BE2C (cell line): Measurements from ENCODE around the gene CLDN4.
"Not testable (repeated sequence)": the region's sequence is repeated elsewhere in the genome, so short reads cannot be mapped to it uniquely, and the experiment has no call there.

ENCODE experiments used
- DNase-seq: peaks from one replicate; pipeline ENCODE4 v3.0.0-alpha.2; 2020
- H3K27me3 ChIP-seq: fragments of 250-450 bp; sonication (Bioruptor Pico); 2 replicates; pipeline ENCODE4 v1.5.1; 2020; ENCODE audit warnings: mild to moderate bottlenecking
- H3K36me3 ChIP-seq: fragments of 250-450 bp; sonication (Bioruptor Pico); 2 replicates; pipeline ENCODE4 v1.5.1; 2020; ENCODE audit warnings: mild to moderate bottlenecking
- H3K4me1 ChIP-seq: fragments of 250-450 bp; sonication (Bioruptor Pico); 2 replicates; pipeline ENCODE4 v1.5.1; 2020
- H3K4me3 ChIP-seq: 2 replicates; pipeline ENCODE4 v1.5.1; 2011; ENCODE audit warnings: low read depth, low read length
- H3K9me3 ChIP-seq: fragments of 250-450 bp; sonication (Bioruptor Pico); 2 replicates; pipeline ENCODE4 v1.5.1; 2020
- TF ChIP-seq, protein P1 (sequence below): IDR thresholded peaks from 2 replicates; pipeline ENCODE4 v1.5.1; 2012; ENCODE audit warnings: mild to moderate bottlenecking, low read depth, low read length

The CLDN4 gene

DNA sequence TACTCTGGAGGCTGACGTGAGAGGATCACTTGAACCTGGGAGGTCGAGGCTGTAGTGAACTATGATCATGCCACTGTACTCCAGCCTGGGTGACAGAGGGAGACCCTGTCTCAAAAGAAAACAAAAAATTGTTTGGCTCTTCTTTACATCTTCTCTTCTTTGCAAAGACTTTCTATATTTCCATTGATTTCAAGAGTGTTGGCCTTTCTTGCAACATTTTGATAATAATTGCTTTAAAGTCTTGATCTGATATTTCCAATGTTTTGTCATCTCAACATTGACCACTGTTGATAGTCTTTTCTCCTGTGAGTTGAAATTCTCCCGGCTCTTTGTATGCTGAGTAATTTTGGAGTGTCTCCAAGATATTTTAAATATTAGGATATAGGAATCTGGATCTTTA is 17.8 kb upstream of the CLDN4 start:
- Histone ChIP-seq H3K4me1 (no peaks in the 10 kb centered on the region), H3K36me3 (no peaks in the 10 kb centered on the region)
- TF ChIP-seq, protein P1, sequence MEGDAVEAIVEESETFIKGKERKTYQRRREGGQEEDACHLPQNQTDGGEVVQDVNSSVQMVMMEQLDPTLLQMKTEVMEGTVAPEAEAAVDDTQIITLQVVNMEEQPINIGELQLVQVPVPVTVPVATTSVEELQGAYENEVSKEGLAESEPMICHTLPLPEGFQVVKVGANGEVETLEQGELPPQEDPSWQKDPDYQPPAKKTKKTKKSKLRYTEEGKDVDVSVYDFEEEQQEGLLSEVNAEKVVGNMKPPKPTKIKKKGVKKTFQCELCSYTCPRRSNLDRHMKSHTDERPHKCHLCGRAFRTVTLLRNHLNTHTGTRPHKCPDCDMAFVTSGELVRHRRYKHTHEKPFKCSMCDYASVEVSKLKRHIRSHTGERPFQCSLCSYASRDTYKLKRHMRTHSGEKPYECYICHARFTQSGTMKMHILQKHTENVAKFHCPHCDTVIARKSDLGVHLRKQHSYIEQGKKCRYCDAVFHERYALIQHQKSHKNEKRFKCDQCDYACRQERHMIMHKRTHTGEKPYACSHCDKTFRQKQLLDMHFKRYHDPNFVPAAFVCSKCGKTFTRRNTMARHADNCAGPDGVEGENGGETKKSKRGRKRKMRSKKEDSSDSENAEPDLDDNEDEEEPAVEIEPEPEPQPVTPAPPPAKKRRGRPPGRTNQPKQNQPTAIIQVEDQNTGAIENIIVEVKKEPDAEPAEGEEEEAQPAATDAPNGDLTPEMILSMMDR = no peak

DNA sequence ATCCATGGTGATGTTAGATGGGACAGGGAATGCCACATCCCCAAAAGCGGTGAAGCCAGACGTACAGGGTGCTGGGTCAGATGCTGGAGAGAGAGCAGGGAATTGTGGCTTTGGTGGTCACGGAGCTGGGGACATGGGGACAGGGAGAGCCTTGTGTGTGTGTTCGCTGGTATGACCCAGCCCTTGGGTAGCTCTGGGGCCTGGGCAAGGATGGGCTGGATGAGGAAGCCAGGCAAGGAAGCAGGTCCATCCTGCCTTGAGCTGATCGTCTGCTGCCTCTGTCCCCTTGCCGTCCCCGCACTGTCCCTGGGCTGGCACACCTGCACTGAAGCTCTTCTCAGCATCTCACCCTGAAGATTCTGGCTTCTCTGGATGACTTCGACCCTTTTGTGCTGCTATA is 15.4 kb upstream of the CLDN4 start:
- Histone ChIP-seq H3K27me3 (no peaks in the 10 kb centered on the region), H3K4me3 (no peak overlapping the region), H3K9me3 (no peaks in the 10 kb centered on the region; the same call in 1 of the 2 replicates), H3K36me3 (no peaks in the 10 kb centered on the region), H3K4me1 (no peaks in the 10 kb centered on the region)
- DNase-seq = no peak
- TF ChIP-seq, protein P1 = no peak

More for the DNA sequence above, 17.8 kb upstream of the CLDN4 start:
- no peaks in the 10 kb centered on the region; the same call in 1 of the 2 replicates for H3K9me3 ChIP-seq
- no peak overlapping the region for H3K4me3 ChIP-seq
- DNase-seq = no peak
- H3K27me3 ChIP-seq = no peaks in the 10 kb centered on the region

DNA sequence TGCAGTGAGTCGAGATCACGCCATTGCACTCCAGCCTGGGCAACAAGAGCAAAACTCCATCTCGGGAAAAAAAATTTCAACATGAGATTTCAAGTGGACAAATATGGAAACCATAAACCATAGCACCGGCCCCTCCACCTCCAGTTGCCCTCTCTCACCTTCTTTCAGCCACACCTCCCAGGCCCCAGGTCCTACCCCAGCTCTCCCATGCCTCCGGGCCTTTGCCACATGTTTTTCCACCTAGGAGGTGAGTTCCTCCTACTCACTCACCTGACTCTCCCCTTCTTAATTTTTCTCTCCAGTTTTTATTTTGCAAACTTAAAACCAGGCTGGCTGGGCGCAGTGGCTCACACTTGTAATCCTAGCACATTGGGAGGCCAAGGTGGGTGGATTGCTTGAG is 13.7 kb upstream of the CLDN4 start:
- H3K36me3 ChIP-seq = no peaks in the 10 kb centered on the region
- no peak overlapping the region for H3K4me3 ChIP-seq
- no peaks in the 10 kb centered on the region; the same call in 1 of the 2 replicates for H3K9me3 ChIP-seq
- no peak for DNase-seq
- H3K27me3 ChIP-seq = no peaks in the 10 kb centered on the region
- H3K4me1 ChIP-seq = no peaks in the 10 kb centered on the region
- TF ChIP-seq, protein P1 = no peak

DNA sequence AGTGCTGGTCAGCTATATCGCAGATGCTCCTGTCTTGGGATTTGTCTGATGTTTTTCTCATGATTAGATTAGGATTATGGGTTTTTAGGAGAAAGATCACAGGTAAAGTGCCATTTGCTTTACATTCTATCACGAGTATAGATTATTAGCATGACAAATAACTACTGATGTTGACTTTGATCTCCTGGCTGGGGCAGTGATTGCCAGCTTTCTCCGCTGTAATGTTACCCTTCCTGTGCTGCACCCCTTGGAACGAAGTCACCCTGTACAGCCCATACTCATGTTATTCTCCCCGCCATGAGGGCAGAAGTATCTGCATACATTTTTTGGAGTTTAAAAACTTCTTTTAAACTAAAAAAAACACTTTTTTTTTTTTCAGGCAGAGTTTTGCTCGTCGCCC is 10.8 kb upstream of the CLDN4 start:
- no peak for DNase-seq
- H3K4me3 ChIP-seq = no peak overlapping the region
- peaks cover 4% of the 10 kb centered on the region for H3K4me1 ChIP-seq
- H3K36me3 ChIP-seq = no peaks in the 10 kb centered on the region
- H3K9me3 ChIP-seq = no peaks in the 10 kb centered on the region
- TF ChIP-seq, protein P1 = no peak
- H3K27me3 ChIP-seq = no peaks in the 10 kb centered on the region

DNA sequence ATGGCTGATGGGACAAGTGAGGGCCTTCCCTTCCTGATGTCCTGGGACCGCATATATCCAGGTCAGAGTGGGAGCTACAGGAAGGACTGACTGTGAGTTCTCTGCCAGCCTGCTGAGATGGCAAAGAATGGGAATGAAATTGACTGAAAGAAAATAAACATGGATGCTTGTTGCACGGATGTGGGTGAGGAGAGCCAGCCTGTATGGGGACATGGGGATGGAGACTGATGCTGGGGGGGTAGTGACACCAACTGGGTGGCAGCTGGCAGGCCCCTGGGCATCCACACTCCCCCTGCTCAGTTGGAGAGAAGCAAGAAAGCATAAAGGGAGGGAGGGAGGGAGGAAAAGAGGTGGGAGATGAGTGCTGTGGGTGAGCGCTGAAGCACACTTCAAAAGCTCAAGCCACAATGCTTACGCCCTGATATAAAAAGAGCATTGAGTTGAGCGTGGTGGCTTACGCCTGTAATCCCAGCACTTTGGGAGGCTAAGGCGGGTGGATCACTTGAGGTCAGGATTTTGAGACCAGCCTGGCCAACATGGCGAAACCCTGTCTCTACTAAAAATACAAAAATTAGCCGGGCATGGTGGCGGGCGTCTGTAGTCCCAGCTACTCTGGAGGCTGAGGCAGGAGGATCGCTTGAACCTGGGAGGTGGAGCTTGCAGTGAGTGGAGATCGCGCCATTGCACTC is 9.1 kb upstream of the CLDN4 start:
- H3K4me3 ChIP-seq, H3K4me1 ChIP-seq: not testable (repeated sequence)

DNA sequence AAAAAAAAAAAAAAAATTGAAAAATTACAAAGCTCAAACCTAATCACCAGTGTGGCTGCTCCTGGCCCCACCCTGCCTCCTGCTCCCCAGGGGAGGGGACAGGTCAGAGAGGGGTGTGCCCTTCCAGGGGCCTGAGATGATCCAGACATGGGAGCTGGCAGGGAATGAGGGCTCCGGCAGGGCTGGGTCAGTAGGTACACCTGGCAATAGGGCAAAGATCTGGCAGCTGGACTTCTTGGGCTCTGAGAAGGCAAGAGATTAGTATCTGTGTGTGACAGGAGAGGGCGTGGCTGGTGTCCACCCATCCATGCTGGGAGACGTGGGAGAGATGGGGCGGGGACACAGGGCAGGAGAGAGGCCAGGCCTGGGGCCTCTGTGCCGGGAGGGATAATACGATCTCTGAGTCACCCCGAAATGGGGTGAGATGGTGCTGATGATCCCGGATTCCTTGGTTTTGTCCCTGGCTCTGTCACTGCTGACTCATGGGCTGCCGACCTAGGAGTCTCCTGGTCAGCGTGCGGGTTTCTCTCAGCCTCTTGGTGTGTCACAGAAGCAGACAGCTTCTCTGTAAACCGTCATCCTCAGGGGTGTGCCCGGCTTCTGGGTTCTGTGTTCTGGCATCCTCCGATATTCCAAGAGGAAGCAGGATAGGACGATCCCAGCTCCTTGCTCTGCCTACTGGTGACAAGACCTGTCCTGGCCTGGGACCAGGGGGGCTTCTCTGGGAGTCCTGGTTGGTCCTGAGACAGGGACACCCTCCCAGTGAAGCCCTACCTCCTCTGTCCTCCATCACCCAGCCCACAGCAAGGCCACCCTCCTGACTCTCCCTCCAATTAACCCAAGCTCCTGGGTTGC is 8.2 kb upstream of the CLDN4 start:
- H3K4me1 ChIP-seq = peaks cover 8% of the 10 kb centered on the region
- DNase-seq = peak; percentile 90
- no peaks in the 10 kb centered on the region for H3K36me3 ChIP-seq
- TF ChIP-seq, protein P1 = no peak
- H3K9me3 ChIP-seq = no peaks in the 10 kb centered on the region
- no peaks in the 10 kb centered on the region for H3K27me3 ChIP-seq
- H3K4me3 ChIP-seq = peak overlapping the region; percentile 10

More for the DNA sequence above, 9.1 kb upstream of the CLDN4 start:
- not testable (repeated sequence) for H3K36me3 ChIP-seq, H3K9me3 ChIP-seq, H3K27me3 ChIP-seq, DNase-seq
